NCI-H526 (cell line): ENCODE data around the gene SLC26A8.

ENCODE experiments used
- DNase-seq, 2 experiments: peaks; one replicate each; lab custom pipeline; 2025; lab: John Stamatoyannopoulos, UW

The SLC26A8 gene

GRCh38 chr6:36023996-36024795 lies at the start of gene SLC26A8:
Gene SLC26A8, minus strand, starts transcription at chr6:36024641. Its CDS starts 4,934 bp downstream, at chr6:36019707.
- DNase-seq: peak; percentile 44 to 80

- DNase-seq: no peak
Measured at GRCh38 chr6:36073587-36073986, 49.1 kb upstream of the SLC26A8 start.

GRCh38 chr6:36072681-36073080 lies 48.2 kb upstream of the SLC26A8 start:
- no peak for DNase-seq

GRCh38 chr6:36071714-36072113 lies 47.3 kb upstream of the SLC26A8 start:
- no peak for DNase-seq

GRCh38 chr6:36071281-36071680 lies 46.8 kb upstream of the SLC26A8 start:
- DNase-seq: no peak

GRCh38 chr6:36070252-36070651 lies 45.8 kb upstream of the SLC26A8 start:
- no peak for DNase-seq

GRCh38 chr6:36069573-36069972 lies 45.1 kb upstream of the SLC26A8 start:
- DNase-seq: no peak

- DNase-seq: no peak
Measured at GRCh38 chr6:36068586-36068985, 44.1 kb upstream of the SLC26A8 start.

GRCh38 chr6:36068012-36068392 lies 43.6 kb upstream of the SLC26A8 start:
- no peak for DNase-seq

- DNase-seq: no peak
Measured at GRCh38 chr6:36067374-36068011, 43.1 kb upstream of the SLC26A8 start.

GRCh38 chr6:36066817-36067216 lies 42.4 kb upstream of the SLC26A8 start:
- no peak for DNase-seq

GRCh38 chr6:36065916-36066315 lies 41.5 kb upstream of the SLC26A8 start:
- no peak for DNase-seq

GRCh38 chr6:36064770-36065396 lies 40.4 kb upstream of the SLC26A8 start:
- no peak for DNase-seq

- DNase-seq: no peak
Measured at GRCh38 chr6:36063318-36064060, 39.0 kb upstream of the SLC26A8 start.

- no peak for DNase-seq
Measured at GRCh38 chr6:36062247-36062646, 37.8 kb upstream of the SLC26A8 start.

GRCh38 chr6:36061236-36061635 lies 36.8 kb upstream of the SLC26A8 start:
- no peak for DNase-seq

- DNase-seq: no peak
Measured at GRCh38 chr6:36056178-36056577, 31.7 kb upstream of the SLC26A8 start.

GRCh38 chr6:36054956-36055355 lies 30.5 kb upstream of the SLC26A8 start:
- DNase-seq: no peak

GRCh38 chr6:36054415-36054814 lies 30.0 kb upstream of the SLC26A8 start:
- no peak for DNase-seq

GRCh38 chr6:36053878-36054277 lies 29.4 kb upstream of the SLC26A8 start:
- no peak for DNase-seq

- DNase-seq: no peak
Measured at GRCh38 chr6:36052097-36052496, 27.7 kb upstream of the SLC26A8 start.

GRCh38 chr6:36050947-36051710 lies 26.7 kb upstream of the SLC26A8 start:
- no peak for DNase-seq
